ENCODE data around the gene WDR33.

Gene WDR33

DNA sequence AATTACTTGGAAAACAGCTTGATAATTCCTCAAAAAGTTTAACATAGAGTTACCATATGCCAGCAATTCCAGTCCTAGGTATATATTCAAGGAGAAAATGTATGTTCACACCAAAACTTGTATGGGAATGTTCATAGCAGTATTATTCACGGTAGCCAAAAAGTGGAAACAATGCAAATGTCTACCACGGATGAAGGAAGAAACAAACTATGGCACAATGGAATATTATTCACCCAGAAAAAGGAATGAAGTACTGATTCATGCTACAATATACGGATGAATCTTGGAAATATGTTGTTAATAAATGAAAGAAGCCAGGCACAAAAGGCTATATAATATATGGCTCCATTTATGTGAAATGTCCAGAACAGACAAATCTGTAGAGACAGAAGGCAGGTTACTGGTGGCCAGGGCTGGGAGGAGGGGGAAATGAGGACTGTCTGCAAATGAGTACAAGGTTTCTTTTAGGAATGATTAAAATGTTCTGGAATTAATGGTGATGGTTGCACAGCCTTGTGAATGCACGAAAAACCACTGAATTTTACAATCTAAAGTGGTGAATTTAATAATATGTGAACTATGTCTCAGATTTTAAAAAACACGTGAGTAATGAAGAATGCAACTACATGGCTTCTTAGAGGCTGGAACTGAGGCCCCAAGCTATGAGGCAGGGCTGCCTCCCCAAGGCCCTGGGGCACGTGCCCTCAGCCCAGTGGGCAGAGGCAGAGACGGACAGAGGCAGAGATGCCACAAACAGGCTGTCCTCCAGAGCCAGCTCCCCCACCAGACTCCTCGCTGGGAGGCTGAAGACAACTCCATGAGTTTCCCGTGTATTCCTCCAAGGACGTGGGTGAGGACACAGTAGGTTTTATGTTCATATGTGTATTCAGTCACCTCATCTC lies 140.7 kb downstream of the WDR33 start:
- no peak for DNase-seq

DNA sequence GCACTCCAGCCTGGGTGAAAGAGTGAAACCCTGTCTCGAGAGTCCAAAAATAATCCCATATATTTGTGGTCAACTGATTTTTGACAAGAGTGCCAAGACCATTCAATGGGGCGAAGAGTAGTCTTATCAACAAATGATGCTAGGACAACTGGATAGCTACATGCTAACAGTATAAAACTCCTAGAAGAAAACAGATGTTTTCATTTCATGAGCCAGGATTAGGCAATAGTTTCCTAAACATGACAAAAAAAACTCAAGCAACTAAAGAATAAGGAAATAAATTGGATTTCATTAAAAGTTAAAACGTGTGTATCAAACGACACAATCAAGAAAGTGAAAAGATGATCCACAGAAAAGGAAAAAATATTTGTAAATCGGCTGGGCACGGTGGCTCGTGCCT lies 141.9 kb downstream of the WDR33 start:
- DNase-seq: no peak

DNA sequence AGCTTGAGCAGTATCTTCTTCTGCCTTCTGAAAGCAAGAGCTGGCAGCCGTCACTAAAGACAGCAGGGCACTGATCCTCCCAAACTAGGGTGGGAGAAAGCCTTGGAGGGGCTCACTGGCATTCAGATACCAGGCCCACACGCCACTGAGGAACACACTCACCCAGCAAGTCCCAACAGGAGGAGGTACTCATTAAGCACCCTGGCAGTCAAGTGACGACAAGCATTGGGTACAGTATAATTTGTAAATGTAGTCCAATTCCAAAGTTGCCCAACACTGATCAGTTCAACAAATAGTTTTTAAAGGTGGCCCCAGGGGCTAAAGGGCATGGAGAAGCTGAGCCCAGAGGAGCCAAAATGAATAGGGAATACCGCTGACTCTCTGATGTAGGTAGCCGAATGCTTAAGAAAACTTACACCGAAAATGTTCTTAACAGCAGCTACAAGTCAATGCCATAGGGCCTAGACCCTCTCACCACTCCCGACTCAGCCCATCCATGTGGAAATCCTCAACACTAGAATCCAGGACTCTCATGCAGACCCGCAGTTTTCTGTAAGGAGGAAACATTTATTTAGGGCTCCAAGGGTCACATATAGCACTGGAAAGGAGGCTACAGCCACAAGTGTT lies 145.6 kb downstream of the WDR33 start:
- no peak for DNase-seq

DNA sequence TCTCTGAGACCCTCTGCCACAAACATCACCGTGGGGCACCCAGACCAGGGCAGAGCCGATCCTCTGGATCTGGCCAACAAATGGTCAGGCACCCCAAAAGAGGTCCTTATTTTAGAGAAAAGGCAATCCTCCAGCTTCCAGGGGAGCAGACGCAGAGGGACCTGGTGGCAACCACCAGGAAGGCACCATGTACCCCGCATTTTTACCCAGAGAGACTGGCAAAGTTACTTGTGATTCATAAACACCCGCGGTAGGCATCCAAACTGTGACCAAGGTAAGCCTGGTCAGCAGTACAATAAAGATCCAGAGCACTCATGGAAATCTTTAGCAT lies 146.1 kb downstream of the WDR33 start:
- DNase-seq: no peak

DNA sequence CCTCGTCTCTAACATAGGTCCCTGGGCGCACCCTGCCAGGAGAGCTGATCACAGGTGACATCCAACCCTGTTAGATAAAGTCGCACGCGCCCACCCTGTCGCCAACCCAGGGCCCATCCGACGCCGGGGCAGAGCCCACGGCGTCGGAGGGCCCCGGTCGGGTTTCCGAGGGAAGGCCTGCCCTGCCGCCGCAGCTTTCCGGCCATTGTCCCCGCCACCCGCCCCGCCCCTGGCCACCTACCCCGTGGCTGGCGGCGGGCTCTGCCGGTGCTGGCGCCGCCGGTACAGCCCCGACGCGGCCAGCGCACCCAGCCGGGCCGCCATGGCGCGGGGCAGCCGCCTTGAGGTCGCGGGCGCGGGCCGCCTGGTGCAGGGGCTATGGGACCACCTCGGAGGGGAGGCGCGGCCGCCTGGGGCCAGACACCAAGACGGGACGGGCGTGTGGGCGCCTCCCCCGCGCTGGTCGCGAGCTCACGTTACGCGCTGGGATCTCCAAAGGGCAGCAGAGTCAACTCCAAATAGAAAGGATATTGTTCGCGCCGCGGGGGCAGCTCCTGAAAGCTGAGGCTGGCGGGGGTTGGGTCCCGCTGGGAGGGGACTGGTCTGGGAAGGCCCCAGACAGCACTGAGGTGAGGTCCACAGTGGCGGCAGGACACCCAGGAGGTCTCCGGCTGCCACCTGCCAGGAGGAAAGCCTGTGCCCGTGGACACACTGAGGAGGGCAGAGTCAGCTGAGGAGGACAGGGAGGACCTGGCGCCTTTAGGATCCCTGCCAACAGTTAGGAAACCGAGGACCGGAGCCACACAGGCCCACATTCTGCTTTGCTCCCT lies 146.7 kb downstream of the WDR33 start:
- peak; percentile 29 for DNase-seq

DNA sequence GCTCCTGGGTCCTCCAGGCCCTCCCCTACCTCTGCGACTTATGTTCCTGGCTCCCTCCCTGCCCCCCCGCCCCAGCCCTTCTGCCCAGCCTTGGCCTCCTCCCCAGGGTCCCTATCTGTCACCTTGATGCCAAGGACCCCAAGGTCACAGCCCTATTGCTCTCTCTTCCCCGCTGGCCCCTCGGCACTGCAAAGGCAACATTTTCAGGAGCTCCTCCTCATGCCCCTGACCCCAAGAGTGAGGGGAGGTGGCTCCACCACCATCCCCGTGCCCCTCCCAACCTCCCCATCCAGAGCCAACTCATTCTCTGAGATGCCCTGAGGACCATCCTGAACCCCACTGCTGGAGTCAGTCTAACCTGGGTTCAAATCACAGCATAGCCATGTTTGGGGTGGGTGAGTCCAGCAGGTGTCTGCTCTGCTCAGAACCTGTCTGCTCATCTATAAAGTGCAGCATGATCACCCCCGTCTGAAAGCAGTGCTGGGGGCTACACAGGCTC lies 147.4 kb downstream of the WDR33 start:
- DNase-seq: peak; percentile 9

DNA sequence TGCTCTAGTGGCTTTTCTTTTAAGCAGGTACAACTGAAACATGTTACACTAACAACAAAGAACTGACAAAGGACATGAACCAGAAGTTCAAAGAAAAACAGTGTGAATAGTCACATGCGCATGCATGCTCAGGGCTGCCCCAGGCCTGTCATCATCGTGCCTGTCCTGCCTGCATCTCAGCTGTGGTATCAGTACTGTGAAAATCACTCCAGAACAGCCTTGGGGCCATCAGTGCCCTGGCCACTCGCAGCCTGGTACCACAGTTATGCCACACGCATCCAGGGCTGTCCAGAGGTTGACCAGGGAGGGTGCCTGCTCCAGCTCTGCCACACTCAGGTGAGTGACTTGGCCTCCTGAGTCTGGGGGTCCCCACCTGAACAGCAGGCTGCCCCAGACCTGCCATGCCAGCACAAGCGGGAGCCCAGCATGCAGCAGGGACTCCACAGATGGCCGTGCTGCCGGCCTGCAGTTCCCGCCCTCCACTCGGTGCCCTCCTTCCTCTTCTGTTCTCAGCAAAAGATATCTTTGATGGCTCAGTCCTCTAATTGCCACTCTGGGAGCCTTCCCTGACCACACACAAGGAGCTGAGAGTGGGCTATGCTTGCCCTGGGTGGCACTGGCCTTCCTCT lies 147.9 kb downstream of the WDR33 start:
- DNase-seq: peak; percentile 17

DNA sequence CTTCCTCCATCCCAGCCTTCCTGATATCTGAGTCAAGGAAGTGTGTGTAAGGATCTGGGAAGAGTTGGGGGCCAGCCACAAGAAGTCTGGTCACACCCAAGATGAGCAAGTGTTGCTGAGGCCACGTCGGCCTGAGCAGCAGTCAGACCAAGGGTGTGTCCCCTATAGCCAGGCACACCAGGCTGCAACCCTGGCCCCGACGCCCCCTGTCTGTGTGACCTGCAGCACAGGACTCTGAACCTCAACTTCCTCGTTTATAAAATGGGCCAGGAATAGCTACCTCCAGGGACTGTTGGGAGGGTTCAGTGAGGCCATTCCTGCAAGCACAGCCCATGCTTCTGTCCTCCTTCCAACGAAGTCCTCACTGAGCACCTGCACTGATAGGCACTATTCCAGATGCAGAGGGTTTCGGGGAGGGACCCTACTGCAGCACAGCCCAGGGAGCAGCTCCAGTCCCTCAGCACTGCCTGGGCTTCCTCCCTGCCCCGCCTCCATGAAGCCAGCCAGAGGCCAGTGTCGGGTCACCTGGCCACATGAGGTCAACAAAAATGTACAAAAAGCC lies 148.9 kb downstream of the WDR33 start:
- DNase-seq: peak; percentile 11

DNA sequence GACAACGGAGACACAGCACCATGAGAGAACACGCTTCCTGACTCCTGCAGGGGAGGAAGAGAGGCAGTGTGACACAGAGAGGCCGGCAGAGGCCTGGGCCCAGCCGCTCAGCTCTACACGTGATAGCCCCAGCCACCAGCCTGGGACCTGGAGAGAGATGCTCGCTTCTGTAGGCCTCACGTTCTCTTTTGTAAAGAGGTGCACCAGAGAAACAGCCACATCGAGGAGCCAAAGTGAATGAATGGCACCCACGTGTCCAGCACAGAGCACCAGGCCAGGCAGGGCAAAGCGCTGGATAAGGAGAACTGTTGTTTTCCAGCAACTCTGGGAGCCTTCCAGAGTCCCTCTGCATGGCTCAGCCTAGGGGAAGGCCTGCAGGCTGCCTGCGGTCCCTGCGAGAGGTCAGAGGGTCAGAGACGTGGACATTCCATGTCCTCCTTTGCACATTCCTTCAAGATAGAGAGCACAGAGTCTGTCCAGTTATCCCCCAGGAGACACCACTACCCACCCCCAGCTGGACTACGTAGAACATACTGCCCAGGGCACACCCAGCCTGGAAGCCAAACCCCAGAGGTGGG lies 149.8 kb downstream of the WDR33 start:
- no peak for DNase-seq

DNA sequence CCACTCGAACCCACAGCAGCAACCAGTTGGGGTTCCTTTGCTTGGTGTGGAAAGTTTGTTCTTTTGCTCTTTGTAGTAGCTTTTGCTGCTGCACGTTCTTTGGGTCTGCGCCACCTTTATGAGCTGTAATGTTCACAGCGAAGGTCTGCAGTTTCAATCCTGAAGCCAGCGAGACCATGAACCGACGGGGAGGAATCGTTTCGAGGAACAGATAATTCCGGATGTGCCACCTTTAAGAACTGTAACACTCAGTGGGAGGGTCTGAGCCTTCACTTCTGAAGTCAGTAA lies 150.7 kb downstream of the WDR33 start:
- no peak for DNase-seq

DNA sequence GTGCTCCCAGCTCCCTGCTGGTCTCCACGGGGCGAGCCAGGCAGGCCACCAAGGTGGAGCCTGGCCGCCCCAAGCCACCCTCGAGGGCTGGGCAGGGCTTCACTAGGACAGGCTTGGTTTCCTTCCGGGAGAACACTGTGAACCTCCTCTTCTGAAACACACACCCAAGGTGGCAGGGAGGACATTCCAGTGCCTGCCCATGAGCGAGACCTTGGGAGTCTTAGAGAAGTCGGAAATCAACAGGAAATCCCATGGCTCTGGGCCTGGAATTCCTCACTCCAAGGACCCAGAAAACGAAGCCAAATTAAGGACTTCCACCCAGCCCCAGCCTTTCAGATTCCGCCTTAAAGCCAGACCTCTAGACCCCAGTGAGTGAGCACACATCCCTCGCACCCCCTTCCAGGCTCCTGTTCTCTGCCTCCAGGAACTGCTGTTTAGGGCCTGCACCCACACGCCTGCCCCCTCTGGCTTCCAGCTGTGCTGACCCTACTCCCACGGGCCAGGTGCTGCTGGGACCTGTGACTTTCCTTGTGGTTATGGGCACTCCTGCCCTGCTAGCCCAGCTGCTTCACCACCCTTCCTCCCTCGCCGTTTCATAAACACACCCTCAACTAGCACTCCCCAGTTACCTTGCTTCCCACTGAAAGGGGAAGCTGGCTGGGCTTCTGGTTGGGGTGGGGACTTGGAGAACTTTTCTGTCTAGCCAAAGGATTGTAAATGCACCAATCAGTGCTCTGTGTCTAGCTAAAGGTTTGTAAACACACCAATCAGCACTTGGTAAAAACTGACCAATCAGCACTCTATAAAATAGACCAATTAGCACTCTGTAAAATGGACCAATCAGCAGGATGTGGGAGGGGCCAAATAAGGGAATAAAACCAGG lies 151.3 kb downstream of the WDR33 start:
- peak; percentile 24 for DNase-seq

DNA sequence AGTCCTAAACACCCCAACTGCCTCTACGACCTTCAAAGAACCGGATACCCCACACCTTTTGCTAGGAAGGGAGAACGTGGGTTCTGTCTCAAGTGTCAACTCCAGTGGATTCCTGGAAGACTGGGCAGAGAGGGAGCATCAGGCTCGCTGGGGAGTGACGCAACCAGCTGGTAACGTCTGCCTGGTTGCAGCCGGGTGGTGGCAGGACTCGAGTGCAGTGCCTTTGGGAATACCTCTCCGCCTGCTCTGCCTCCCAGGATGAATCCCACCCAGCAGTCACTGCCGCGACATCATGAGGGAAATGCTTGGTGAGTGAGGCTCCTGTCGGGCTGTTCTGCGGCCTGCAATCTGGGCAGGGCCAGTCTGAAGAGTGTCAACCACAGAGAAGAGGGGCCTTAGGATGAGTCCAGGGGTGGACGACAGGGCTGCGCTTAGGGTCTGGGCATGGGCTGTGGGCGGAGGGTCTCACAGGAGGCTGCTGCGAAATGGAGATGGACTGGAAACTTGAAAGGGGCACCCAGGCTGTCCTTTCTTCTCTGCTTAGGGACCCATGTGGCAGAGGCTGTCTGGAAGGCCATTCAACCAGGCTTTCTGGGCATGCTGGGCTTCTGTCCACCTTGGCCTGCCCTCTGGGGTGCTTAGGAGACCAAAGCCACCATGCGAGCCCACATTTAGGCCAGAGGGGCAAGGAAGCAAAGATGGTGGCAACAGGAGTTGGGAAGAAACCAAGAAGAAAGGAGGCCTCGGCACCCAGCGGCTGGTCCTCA lies 152.1 kb downstream of the WDR33 start:
- peak; percentile 16 for DNase-seq

DNA sequence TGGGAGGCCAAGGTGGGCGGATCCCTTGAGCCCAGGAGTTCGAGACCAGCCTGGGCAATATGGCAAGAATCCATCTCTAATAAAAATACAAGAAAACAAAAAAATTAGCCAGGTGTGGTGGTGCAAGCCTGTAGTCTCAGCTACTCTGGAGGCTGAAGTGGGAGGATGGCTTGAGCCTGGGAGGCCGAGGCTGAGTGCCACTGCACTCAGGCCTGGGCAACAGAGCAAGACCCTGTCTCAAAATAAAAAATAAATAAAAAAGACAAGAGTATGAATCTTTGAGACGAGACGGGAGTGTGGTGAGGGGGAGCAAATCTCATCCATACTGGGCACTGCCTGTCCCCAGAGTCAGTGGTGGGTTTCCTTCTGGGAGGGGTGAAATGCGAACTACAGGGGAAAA lies 152.8 kb downstream of the WDR33 start:
- no peak for DNase-seq

DNA sequence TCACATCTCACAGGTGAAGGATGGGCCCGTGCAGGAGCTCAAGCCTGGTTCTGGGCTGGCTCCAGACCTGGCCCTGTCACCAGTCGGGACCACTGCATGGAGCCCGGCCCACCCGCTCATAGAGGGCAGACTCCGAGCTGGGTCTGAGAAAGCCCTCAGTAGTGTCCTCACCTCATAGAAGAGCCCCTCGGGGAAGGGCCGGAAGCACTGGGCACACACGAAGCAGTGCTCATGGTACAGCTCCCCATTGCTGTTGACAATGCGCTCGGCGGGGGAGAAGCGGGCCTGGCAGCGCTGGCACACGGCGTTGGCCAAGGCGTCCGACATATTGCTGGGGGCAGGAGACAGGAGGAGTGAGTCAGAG lies 153.8 kb downstream of the WDR33 start:
- peak; percentile 6 for DNase-seq

DNA sequence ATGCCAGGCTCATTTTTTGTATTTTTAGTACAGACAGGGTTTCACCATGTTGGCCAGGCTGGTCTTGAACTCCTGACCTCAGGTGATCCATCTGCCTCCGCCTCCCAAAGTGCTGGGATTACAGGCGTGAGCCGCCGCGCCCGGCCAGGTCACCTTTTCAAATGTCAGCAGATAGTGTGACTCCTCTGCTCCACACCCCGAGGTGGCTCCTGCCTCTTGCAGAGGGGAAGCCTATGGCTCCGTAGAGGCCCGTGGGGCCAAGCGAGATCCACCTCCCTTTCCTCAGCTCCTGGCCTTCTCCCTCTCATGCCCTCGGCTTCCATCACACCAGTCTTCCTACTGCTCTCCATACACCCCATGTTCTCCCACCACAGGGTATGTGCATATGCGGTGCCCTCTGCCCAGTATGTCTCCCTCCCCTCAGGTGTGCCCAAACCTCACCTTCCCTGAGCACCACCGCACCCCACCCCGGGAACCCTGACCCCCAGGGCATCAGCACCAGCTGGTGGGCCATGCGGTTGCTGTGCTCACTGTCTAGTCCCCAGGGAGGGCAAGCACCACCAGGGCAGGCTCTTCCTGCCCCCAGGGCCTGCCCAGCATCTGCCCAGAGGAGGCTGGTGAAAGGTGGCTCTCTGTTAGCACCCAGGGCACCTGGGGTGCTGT lies 154.3 kb downstream of the WDR33 start:
- DNase-seq: peak; percentile 13

DNA sequence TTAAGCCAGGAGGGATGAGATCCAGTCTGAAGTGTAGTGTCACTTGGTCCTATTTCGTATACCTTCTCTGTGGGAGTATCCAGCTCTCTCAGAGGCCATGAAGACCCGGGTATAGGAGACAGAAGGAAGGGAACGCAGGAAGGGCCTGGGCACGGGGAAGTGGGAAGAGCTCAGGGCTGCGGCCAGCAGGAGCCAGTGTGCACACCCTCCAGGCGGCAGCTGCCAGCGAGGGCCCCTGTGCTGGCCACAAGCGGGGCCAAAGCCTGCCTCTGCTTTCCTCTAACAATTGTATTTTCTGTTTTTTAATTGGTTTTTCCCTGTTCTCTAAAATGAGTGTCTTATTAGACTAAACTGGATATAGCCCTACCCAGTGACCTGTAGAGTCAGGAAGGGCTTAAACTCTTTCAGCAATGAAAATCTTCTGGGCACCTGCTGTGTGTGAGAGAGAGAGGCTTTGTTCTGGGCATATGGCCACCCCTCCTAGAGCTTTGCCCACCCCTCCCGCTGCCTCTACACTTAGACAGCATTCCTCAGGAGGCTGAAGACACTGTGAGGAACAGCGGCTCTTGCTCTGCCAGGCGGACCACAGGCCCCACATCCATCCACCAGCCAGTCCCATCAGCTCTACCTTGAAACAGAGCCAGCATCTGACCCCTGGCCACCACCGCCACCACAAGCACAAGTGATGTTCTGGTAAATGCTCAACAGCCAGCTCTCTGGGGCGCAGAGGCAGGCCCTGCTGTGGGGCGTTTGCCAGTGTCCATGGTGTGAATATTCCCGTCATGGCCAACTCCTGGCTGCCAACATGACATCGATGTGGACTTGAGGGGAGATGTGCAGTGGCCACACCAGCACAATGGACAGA lies 155.5 kb downstream of the WDR33 start:
- peak; percentile 17 for DNase-seq

DNA sequence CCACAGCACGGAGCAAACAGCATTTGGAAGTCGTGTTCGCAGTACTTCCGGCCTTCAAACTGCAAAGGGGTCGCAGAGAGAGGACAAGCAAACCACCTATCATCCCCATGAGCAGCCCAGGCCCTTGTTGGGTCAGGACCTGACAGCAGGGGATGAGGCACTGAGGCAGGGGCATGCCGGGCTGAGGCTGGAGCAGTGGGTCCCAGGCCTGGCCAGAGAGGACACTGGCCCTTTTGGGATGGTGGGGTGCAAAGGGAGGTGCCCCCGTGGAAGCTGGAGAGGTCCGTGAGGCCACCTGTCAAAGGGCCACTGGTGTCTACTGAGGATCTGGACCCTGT lies 156.2 kb downstream of the WDR33 start:
- peak; percentile 23 for DNase-seq

DNA sequence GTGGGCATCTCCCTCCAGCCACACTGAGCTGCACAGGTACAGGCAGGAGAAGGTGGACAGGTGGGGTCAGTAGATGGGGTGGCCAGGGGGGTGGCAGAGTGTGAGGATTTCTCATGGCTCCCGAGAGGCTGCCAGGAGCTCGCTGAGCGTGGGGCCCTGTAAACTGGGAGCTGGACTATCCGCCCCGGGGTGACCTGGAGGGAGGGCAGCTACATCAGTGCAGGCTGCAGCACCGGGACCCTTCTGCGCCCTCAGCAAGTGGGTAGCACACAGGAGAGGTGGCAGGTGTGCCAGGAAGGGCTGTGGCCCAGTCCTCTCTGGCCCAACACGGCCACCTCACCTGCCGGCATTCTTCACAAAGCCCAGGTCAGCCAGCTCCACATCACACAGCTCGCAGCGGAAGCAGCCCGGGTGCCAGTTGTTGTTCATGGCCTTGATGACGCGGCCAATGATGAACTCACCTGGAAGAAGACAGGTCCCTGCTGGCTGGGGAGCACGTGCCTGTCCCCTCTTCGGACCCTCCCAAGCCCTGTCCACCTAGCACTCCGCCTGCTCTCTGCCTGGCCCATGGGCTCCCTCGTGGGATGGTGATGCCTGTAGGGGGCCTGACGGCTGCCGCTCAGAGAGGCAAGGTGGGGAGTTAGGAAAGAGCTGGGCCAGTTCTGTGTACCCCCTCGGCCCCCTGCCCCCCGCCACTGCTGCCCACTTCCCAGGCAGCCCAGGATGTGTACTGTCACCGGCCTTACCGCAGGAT lies 156.7 kb downstream of the WDR33 start:
- DNase-seq: peak; percentile 15

All from right hindlimb (tissue), 1 donor.